K562 (cell line): ENCODE measurements around the gene LY6G6C. TPM values are rescaled to one million over a fixed set of nuclear protein-coding genes. Genes with fewer than 3 reads are reported as not detected.
A peak's percentile ranks its signal among the peaks of the same experiment; 100 is the strongest.

Experiments used
- ASH1L ChIP-seq: fragments of 450-650 bp; IDR thresholded peaks from 2 replicates; pipeline ENCODE4 v1.6.1; 2018; ENCODE audit warnings: borderline replicate concordance, mild to moderate bottlenecking, low read depth; ENCODE audit not compliant: partially characterized antibody
- CC2D1A ChIP-seq: fragments of 450-650 bp; IDR thresholded peaks from 2 replicates; pipeline ENCODE4 v1.6.1; 2017; ENCODE audit warnings: mild to moderate bottlenecking
- CEBPG ChIP-seq, 3 experiments: fragments of 200-800 bp in 1 of 3; sonication (Bioruptor generic) in 1 of 3; sonication (generic) in 1 of 3; formaldehyde crosslinking in 1 of 3; IDR thresholded peaks in 2 of 3; conservative IDR thresholded peaks in 1 of 3; 2 replicates each; pipeline versions ENCODE4 v1.6.1 to v1.8.0; 2016 to 2022; ENCODE audit warnings: missing compliant biosample characterization in 2 of 3, missing genetic modification characterization in 2 of 3, mild to moderate bottlenecking in 1 of 3, missing genetic modification reagents in 1 of 3
- GATAD2B ChIP-seq: fragments of 450-650 bp; IDR thresholded peaks from 2 replicates; pipeline ENCODE4 v1.6.1; 2017; ENCODE audit warnings: mild to moderate bottlenecking, borderline replicate concordance
- GMEB1 ChIP-seq: fragments of 250-450 bp; sonication (Bioruptor Pico); IDR thresholded peaks from 2 replicates; pipeline ENCODE4 v1.4.0; 2020; ENCODE audit warnings: mild to moderate bottlenecking
- HDAC3 ChIP-seq: fragments of 450-650 bp; IDR thresholded peaks from 2 replicates; pipeline ENCODE4 v1.6.1; 2018; ENCODE audit warnings: borderline replicate concordance, mild to moderate bottlenecking, moderate library complexity; ENCODE audit not compliant: partially characterized antibody
- MAFF ChIP-seq: IDR thresholded peaks from 2 replicates; pipeline ENCODE4 v1.6.1; 2012; ENCODE audit warnings: low read length, improper control_type of control experiment
- MIER1 ChIP-seq: fragments of 450-650 bp; IDR thresholded peaks from 2 replicates; pipeline ENCODE4 v1.6.1; 2016; ENCODE audit warnings: antibody characterized with exemption, mild to moderate bottlenecking, low read depth
- OTX1 ChIP-seq: fragments of 450-650 bp; formaldehyde crosslinking; IDR thresholded peaks from 2 replicates; pipeline ENCODE4 v1.4.0; 2022; ENCODE audit warnings: mild to moderate bottlenecking
- RBBP5 ChIP-seq: fragments of 200-600 bp; sonication (generic); IDR thresholded peaks from 2 replicates; pipeline ENCODE4 v1.6.1; 2012; ENCODE audit warnings: borderline replicate concordance, mild to moderate bottlenecking, low read length, control low read depth, inconsistent platforms; ENCODE audit not compliant: insufficient read depth, poor library complexity, severe bottlenecking
- RBM15 ChIP-seq: fragments of 200-400 bp; formaldehyde crosslinking; IDR thresholded peaks from 2 replicates; pipeline ENCODE4 v1.6.1; 2018; ENCODE audit warnings: mild to moderate bottlenecking, low read length, moderate library complexity; ENCODE audit not compliant: insufficient read depth
- SAP30 ChIP-seq: fragments of 200-600 bp; sonication (generic); IDR thresholded peaks from 2 replicates; pipeline ENCODE4 v1.6.1; 2012; ENCODE audit warnings: borderline replicate concordance, low read depth, mild to moderate bottlenecking, moderate library complexity, low read length, control low read depth, inconsistent platforms; ENCODE audit not compliant: insufficient read depth, poor library complexity, severe bottlenecking
- SMARCA5 ChIP-seq: fragments of 450-650 bp; IDR thresholded peaks from 2 replicates; pipeline ENCODE4 v1.6.1; 2016
- ZEB2 ChIP-seq: fragments of 450-650 bp; IDR thresholded peaks from 2 replicates; pipeline ENCODE4 v1.6.1; 2016
- ZNF133 ChIP-seq: fragments of 250-450 bp; sonication (Bioruptor Pico); IDR thresholded peaks from 2 replicates; pipeline ENCODE4 v1.4.0; 2020; ENCODE audit warnings: mild to moderate bottlenecking
- ZNF274 ChIP-seq: IDR thresholded peaks from 2 replicates; pipeline ENCODE4 v1.6.1; 2011; ENCODE audit warnings: low read depth, mild to moderate bottlenecking, low read length, moderate library complexity, borderline replicate concordance
- ZNF512 ChIP-seq: IDR thresholded peaks from 2 replicates; pipeline ENCODE4 v1.6.1; 2016; ENCODE audit warnings: missing genetic modification characterization, missing compliant biosample characterization
- ZNF583 ChIP-seq: fragments of 250-450 bp; sonication (Bioruptor Pico); IDR thresholded peaks from 2 replicates; pipeline ENCODE4 v1.4.0; 2020
- ZNF699 ChIP-seq: fragments of 250-450 bp; sonication (Bioruptor Pico); IDR thresholded peaks from 2 replicates; pipeline ENCODE4 v1.8.0; 2021; ENCODE audit warnings: mild to moderate bottlenecking, moderate library complexity; ENCODE audit not compliant: insufficient replicate concordance
- ZNF766 ChIP-seq: fragments of 200-800 bp; sonication (Bioruptor generic); conservative IDR thresholded peaks from 2 replicates; pipeline ENCODE4 v1.6.1; 2016; ENCODE audit warnings: missing genetic modification characterization, missing compliant biosample characterization
- polyA plus RNA-seq, 8 experiments: library from polyadenylated mRNA; depleted of rRNA in 4 of 8; stranded (reverse) in 5 of 8; unstranded in 3 of 8; fragments of >200 nt; fragmentation: Nextera tagmentation in 2 of 8; fragmentation: Illumina TruSeq in 1 of 8; extraction: Ambion mirVana in 2 of 8; extraction: Trizol in 1 of 8; gene quantifications; 2 replicates each; pipeline versions ENCODE4 v1.2.1 to v1.2.3, GENCODE V29; 2011 to 2014; ENCODE audit warnings: inconsistent platforms in 1 of 8, missing spikeins in 1 of 8
- total RNA-seq, 7 experiments: library from RNA; depleted of rRNA in 6 of 7; stranded (reverse); fragments of >200 nt in 6 of 7; fragmentation: Illumina TruSeq in 2 of 7; extraction: Trizol in 2 of 7; gene quantifications; 2 replicates each; pipeline versions ENCODE4 v1.2.1 to v1.2.3, GENCODE V29; 2011 to 2021; ENCODE audit warnings: low replicate concordance in 1 of 7
- TF ChIP-seq, protein P1 (sequence below), 3 experiments: fragments of 200-800 bp in 1 of 3; fragments of 250-450 bp in 1 of 3; fragments of 450-650 bp in 1 of 3; sonication (Bioruptor Pico) in 1 of 3; sonication (Bioruptor generic) in 1 of 3; formaldehyde crosslinking in 1 of 3; IDR thresholded peaks; 2 replicates each; pipeline versions ENCODE4 v1.6.1 to v1.8.0; 2016 to 2022; ENCODE audit warnings: mild to moderate bottlenecking in 2 of 3, missing genetic modification characterization in 2 of 3, missing compliant biosample characterization in 1 of 3, moderate library complexity in 1 of 3

LY6G6C gene
- total and polyA plus RNA-seq, 9 of the 15 experiments (the other 6 are each of a cell fraction or from before 2014, with no cell fraction given) = 0.06 to 0.20 TPM; not detected in 7

DNA sequence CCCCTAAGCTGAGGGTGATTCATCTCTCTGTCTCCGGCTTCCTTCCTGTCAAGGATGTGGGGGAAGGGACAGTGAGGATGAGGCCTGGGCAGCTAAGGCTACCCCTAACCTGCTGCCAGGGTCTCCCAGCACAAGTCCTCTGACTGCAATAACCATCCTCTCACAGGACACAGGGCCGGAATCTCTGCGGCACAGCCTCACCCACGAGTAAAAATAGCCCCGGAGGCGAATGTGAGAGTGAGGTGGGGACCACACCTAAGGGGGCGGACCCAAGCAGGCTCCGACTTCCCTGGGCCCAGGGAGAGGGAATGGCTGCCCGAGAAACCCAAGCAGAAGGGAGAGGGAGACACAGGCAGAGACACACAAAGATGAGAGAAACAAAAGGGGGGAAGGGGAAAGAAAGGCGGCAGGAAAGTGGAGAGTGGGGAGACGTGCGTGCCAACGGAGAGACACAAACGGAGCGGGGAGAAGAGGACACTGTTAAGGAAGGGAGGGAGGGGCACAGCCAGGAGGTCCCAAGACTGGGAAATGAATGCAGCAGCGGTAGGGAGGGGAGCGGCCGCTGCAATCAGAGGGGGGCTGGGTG, 13.4 kb upstream of the LY6G6C start (continued):
- TF ChIP-seq, protein P1, sequence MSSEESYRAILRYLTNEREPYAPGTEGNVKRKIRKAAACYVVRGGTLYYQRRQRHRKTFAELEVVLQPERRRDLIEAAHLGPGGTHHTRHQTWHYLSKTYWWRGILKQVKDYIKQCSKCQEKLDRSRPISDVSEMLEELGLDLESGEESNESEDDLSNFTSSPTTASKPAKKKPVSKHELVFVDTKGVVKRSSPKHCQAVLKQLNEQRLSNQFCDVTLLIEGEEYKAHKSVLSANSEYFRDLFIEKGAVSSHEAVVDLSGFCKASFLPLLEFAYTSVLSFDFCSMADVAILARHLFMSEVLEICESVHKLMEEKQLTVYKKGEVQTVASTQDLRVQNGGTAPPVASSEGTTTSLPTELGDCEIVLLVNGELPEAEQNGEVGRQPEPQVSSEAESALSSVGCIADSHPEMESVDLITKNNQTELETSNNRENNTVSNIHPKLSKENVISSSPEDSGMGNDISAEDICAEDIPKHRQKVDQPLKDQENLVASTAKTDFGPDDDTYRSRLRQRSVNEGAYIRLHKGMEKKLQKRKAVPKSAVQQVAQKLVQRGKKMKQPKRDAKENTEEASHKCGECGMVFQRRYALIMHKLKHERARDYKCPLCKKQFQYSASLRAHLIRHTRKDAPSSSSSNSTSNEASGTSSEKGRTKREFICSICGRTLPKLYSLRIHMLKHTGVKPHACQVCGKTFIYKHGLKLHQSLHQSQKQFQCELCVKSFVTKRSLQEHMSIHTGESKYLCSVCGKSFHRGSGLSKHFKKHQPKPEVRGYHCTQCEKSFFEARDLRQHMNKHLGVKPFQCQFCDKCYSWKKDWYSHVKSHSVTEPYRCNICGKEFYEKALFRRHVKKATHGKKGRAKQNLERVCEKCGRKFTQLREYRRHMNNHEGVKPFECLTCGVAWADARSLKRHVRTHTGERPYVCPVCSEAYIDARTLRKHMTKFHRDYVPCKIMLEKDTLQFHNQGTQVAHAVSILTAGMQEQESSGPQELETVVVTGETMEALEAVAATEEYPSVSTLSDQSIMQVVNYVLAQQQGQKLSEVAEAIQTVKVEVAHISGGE (CRISPR knock-in tag; IDR thresholded peaks at IDR 0.05) = peak in 1 of 3 experiments; percentile 14; a peak in 1 of 6 replicates
- TF ChIP-seq GATAD2B (no peak), ZNF512 (tag) (no peak), RBBP5 (peak; percentile 53), ASH1L (no peak), SAP30 (peak; percentile 56), GMEB1 (CRISPR knock-in tag) (no peak), ZNF274 (no peak), ZNF699 (no peak), ZNF766 (CRISPR knock-in tag) (no peak), HDAC3 (no peak), ZNF133 (CRISPR knock-in tag) (no peak), RBM15 (no peak), ZNF583 (no peak), MAFF (no peak), MIER1 (no peak), CC2D1A (peak; percentile 72; the same call in 1 of the 2 replicates), SMARCA5 (peak; percentile 88), CEBPG (CRISPR knock-in tag; IDR thresholded peaks at IDR 0.05) (no peak; the same call in none of the 2 replicates), CEBPG (tag; conservative IDR thresholded peaks at IDR 0.05 in 1 of 2, IDR thresholded peaks at IDR 0.05 in 1 of 2) (no peak), OTX1 (CRISPR knock-in tag) (peak; percentile 96), ZEB2 (no peak)
